ENCODE measurements around the gene KRTAP1-4. TPM values are rescaled to one million over a fixed set of nuclear protein-coding genes. Genes with fewer than 3 reads are reported as not detected.

The KRTAP1-4 gene
- total RNA-seq, result not detected in 2 replicates

GRCh38 chr17:41029633-41030245 is at the start of gene KRTAP1-4:
KRTAP1-4 (minus strand) TSS chr17:41030195; CDS start chr17:41030078, 117 bp downstream.

GRCh38 chr17:41065829-41066624 is 36.0 kb upstream of the KRTAP1-4 start, which contains the start of gene KRTAP2-4:
KRTAP2-4 (minus strand) TSS chr17:41065879; CDS start chr17:41065845, 34 bp downstream.

GRCh38 chr17:41060052-41060604 is 30.1 kb upstream of the KRTAP1-4 start, which contains the start of gene KRTAP2-3:
KRTAP2-3 (minus strand) TSS chr17:41060114; CDS start chr17:41060050, 64 bp downstream.

GRCh38 chr17:41055130-41055529 is 25.1 kb upstream of the KRTAP1-4 start, which contains the start of gene KRTAP2-2:
KRTAP2-2 (minus strand) TSS chr17:41055230; CDS start chr17:41055211, 19 bp downstream.

GRCh38 chr17:41046735-41047465 is 16.9 kb upstream of the KRTAP1-4 start, which contains the start of gene KRTAP2-1:
KRTAP2-1 (minus strand) TSS chr17:41047316; CDS start chr17:41047267, 49 bp downstream.

GRCh38 chr17:41040783-41041571 is 11.0 kb upstream of the KRTAP1-4 start, which contains the start of gene KRTAP1-1:
KRTAP1-1 (minus strand) TSS chr17:41041450; CDS start chr17:41041397, 53 bp downstream.

GRCh38 chr17:41034346-41034935 is 4.4 kb upstream of the KRTAP1-4 start, which contains the start of gene KRTAP1-3:
KRTAP1-3 (minus strand) TSS chr17:41034874; CDS start chr17:41034821, 53 bp downstream.

GRCh38 chr17:41026715-41027471 is 3.1 kb downstream of the KRTAP1-4 start, which contains the start of gene KRTAP1-5:
KRTAP1-5 (minus strand) TSS chr17:41027208; CDS start chr17:41027155, 53 bp downstream.

GRCh38 chr17:41008811-41009210 is 21.2 kb downstream of the KRTAP1-4 start, which contains the start of gene KRTAP3-1:
KRTAP3-1 (minus strand) TSS chr17:41009128; CDS start chr17:41009074, 54 bp downstream.

GRCh38 chr17:40999563-40999962 is 30.4 kb downstream of the KRTAP1-4 start, which contains the start of gene KRTAP3-2:
KRTAP3-2 (minus strand) TSS chr17:40999906; CDS start chr17:40999853, 53 bp downstream.

GRCh38 chr17:40993839-40994238 is 36.2 kb downstream of the KRTAP1-4 start, which contains the start of gene KRTAP3-3:
KRTAP3-3 (minus strand) TSS chr17:40994164; CDS start chr17:40994097, 67 bp downstream.

GRCh38 chr17:40984226-40984625 is 45.8 kb downstream of the KRTAP1-4 start, which contains the start of gene KRT40:
KRT40 (minus strand) TSS chr17:40984326; CDS start chr17:40984273, 53 bp downstream.

Other genes starting within 250 kb of the KRTAP1-4 start
- gene KRT27, start 247.6 kb downstream of the KRTAP1-4 start, total RNA-seq, result 0.51 TPM in 1 of 2 replicates, not detected in the other
- 0.51 TPM in 1 of 2 replicates, not detected in the other for gene KRT28, start 230.2 kb downstream of the KRTAP1-4 start, total RNA-seq
- 10.3 and 49.9 TPM in 2 replicates for gene KRT10, start 207.6 kb downstream of the KRTAP1-4 start, total RNA-seq
- gene KRT12, start 163.0 kb downstream of the KRTAP1-4 start, total RNA-seq, result 0.13 TPM in 1 of 2 replicates, not detected in the other
- under 0.01 TPM in 1 of 2 replicates, not detected in the other for gene KRT20, start 145.0 kb downstream of the KRTAP1-4 start, total RNA-seq
- 0.76 TPM in 1 of 2 replicates, not detected in the other for gene KRT23, start 92.5 kb downstream of the KRTAP1-4 start, total RNA-seq
- not detected in 2 replicates for gene KRT39, start 63.2 kb downstream of the KRTAP1-4 start, total RNA-seq
- not detected in 2 replicates for gene KRT40, start 45.9 kb downstream of the KRTAP1-4 start, total RNA-seq
- gene KRTAP3-3, start 36.0 kb downstream of the KRTAP1-4 start, total RNA-seq, result not detected in 2 replicates
- not detected in 2 replicates for gene KRTAP3-2, start 30.3 kb downstream of the KRTAP1-4 start, total RNA-seq
- not detected in 2 replicates for gene KRTAP3-1, start 21.1 kb downstream of the KRTAP1-4 start, total RNA-seq
- gene KRTAP1-5, start 3.0 kb downstream of the KRTAP1-4 start, total RNA-seq, result not detected in 2 replicates
- not detected in 2 replicates for gene KRTAP1-3, start 4.7 kb upstream of the KRTAP1-4 start, total RNA-seq
- not detected in 2 replicates for gene KRTAP1-1, start 11.3 kb upstream of the KRTAP1-4 start, total RNA-seq
- gene KRTAP2-1, start 17.1 kb upstream of the KRTAP1-4 start, total RNA-seq, result not detected in 2 replicates
- gene KRTAP2-2, start 25.0 kb upstream of the KRTAP1-4 start, total RNA-seq, result not detected in 2 replicates
- gene KRTAP2-3, start 29.9 kb upstream of the KRTAP1-4 start, total RNA-seq, result 0.13 and 2.6 TPM in 2 replicates
- gene KRTAP2-4, start 35.7 kb upstream of the KRTAP1-4 start, total RNA-seq, result not detected in 2 replicates
- gene KRTAP4-7, start 54.0 kb upstream of the KRTAP1-4 start, total RNA-seq, result not detected in 2 replicates
- gene KRTAP4-8, start 67.9 kb upstream of the KRTAP1-4 start, total RNA-seq, result not detected in 2 replicates
- not detected in 2 replicates for gene KRTAP4-16, start 72.0 kb upstream of the KRTAP1-4 start, total RNA-seq
- gene KRTAP4-9, start 75.2 kb upstream of the KRTAP1-4 start, total RNA-seq, result not detected in 2 replicates
- gene KRTAP4-11, start 88.2 kb upstream of the KRTAP1-4 start, total RNA-seq, result not detected in 2 replicates
- not detected in 2 replicates for gene KRTAP4-12, start 94.0 kb upstream of the KRTAP1-4 start, total RNA-seq
- not detected in 2 replicates for gene KRTAP4-6, start 110.3 kb upstream of the KRTAP1-4 start, total RNA-seq
- gene KRTAP4-5, start 119.6 kb upstream of the KRTAP1-4 start, total RNA-seq, result not detected in 2 replicates
- gene KRTAP4-4, start 130.6 kb upstream of the KRTAP1-4 start, total RNA-seq, result not detected in 2 replicates
- not detected in 2 replicates for gene KRTAP4-3, start 138.0 kb upstream of the KRTAP1-4 start, total RNA-seq
- gene KRTAP4-2, start 148.0 kb upstream of the KRTAP1-4 start, total RNA-seq, result not detected in 2 replicates
- gene KRTAP4-1, start 154.7 kb upstream of the KRTAP1-4 start, total RNA-seq, result not detected in 2 replicates
- not detected in 2 replicates for gene KRTAP9-1, start 159.7 kb upstream of the KRTAP1-4 start, total RNA-seq
- not detected in 2 replicates for gene KRTAP9-2, start 196.5 kb upstream of the KRTAP1-4 start, total RNA-seq
- not detected in 2 replicates for gene KRTAP9-3, start 202.3 kb upstream of the KRTAP1-4 start, total RNA-seq
- not detected in 2 replicates for gene KRTAP9-8, start 207.8 kb upstream of the KRTAP1-4 start, total RNA-seq
- not detected in 2 replicates for gene KRTAP9-4, start 219.5 kb upstream of the KRTAP1-4 start, total RNA-seq
- not detected in 2 replicates for gene KRTAP9-9, start 225.2 kb upstream of the KRTAP1-4 start, total RNA-seq
- not detected in 2 replicates for gene KRTAP9-6, start 235.2 kb upstream of the KRTAP1-4 start, total RNA-seq
- not detected in 2 replicates for gene KRTAP9-7, start 245.5 kb upstream of the KRTAP1-4 start, total RNA-seq